ENCODE data around the gene PTPRN2. TPM values are rescaled to one million over a fixed set of nuclear protein-coding genes. Genes with fewer than 3 reads are reported as not detected.

PTPRN2 gene
- total and polyA plus RNA-seq, 2 donors (not counting 3 experiments of a cell fraction or from before 2014, with no cell fraction given) = 0.62 to 0.88 TPM

GRCh38 chr7:157575777-157576176 lies 1011.8 kb downstream of the PTPRN2 start:
- Histone ChIP-seq H3K79me2 (ENCODE audit: control insufficient read depth, insufficient read depth, low read length) (no peaks in the 10 kb centered on the region), H3K4me2 (ENCODE audit: insufficient read depth, low read length) (no peak overlapping the region), H3K9me3 (replicated peaks; ENCODE audit: control insufficient read depth, insufficient read depth, low read length) (no peaks in the 10 kb centered on the region), H4K20me1 (replicated peaks; ENCODE audit: control insufficient read depth, extremely low read depth, insufficient read depth, low read length) (no peaks in the 10 kb centered on the region), H3K9me1 (replicated peaks; ENCODE audit: control insufficient read depth, extremely low read depth, insufficient read depth, low read length) (no peaks in the 10 kb centered on the region), H3K27me3 (ENCODE audit: control insufficient read depth in 2 of 2, insufficient read depth in 2 of 2, low read length in 2 of 2) (no peaks in the 10 kb centered on the region), H2AFZ (ENCODE audit: low read depth, low read length) (no peak overlapping the region), H3K4me3 (replicated peaks in 1 of 3; ENCODE audit: insufficient read depth in 1 of 3, low read depth in 1 of 3, low read length in 3 of 3) (no peak overlapping the region), H3K9ac (replicated peaks; ENCODE audit: extremely low read depth, insufficient read depth, low read length) (no peak overlapping the region), H3K36me3 (ENCODE audit: control insufficient read depth in 2 of 2, extremely low read depth in 1 of 2, insufficient read depth in 2 of 2, low read length in 2 of 2) (no peaks in the 10 kb centered on the region), H3K27ac (ENCODE audit: insufficient read depth, low read depth, low read length) (no peak overlapping the region), H3K4me1 (ENCODE audit: control insufficient read depth, extremely low read depth, insufficient read depth, low read length) (no peaks in the 10 kb centered on the region)
- dilution Hi-C loops (cut with MboI; ENCODE audit: extremely low pct_ligation_motif_present, low sequenced_read_pairs) = no loop called here
- DNase-seq (ENCODE audit: low read depth, low spot score) (no peak), FAIRE-seq (no peak)
- no TSS peak for BruUV-seq (replicated peaks)
- no peak for TF ChIP-seq FOS (IDR thresholded peaks at IDR 0.05; ENCODE audit: borderline replicate concordance, insufficient read depth, low read length)
- ChIA-PET POLR2A (no interaction called here), CTCF (no interaction called here)
- intact Hi-C loops (cut with micrococcal nuclease) = no loop called here

- ChIA-PET CTCF (no interaction called here), POLR2A (no interaction called here)
- no peaks in the 10 kb centered on the region for H3K9me1 ChIP-seq (replicated peaks; ENCODE audit: control insufficient read depth, extremely low read depth, insufficient read depth, low read length)
- H2AFZ ChIP-seq (ENCODE audit: low read depth, low read length) = no peak overlapping the region
- no peaks in the 10 kb centered on the region for H3K79me2 ChIP-seq (ENCODE audit: control insufficient read depth, insufficient read depth, low read length)
- TF ChIP-seq FOS (IDR thresholded peaks at IDR 0.05; ENCODE audit: borderline replicate concordance, insufficient read depth, low read length) (no peak), POLR2AphosphoS5 (IDR thresholded peaks at IDR 0.05; ENCODE audit: insufficient read depth, low read depth, low read length) (no peak), MAX (IDR thresholded peaks at IDR 0.05; ENCODE audit: insufficient read depth, insufficient read length) (no peak), POLR2A (IDR thresholded peaks at IDR 0.05; ENCODE audit: low read depth, low read length) (no peak), JUN (IDR thresholded peaks at IDR 0.05; ENCODE audit: borderline replicate concordance, insufficient read depth, insufficient read length, low read depth) (no peak), GATA2 (IDR thresholded peaks at IDR 0.05; ENCODE audit: insufficient read depth, insufficient read length, low read depth, low read length) (no peak), CTCF (IDR thresholded peaks at IDR 0.05; ENCODE audit: extremely low read depth in 1 of 2, insufficient read depth in 1 of 2, low read depth in 1 of 2, low read length in 2 of 2) (no peak), EZH2 (IDR thresholded peaks at IDR 0.05; ENCODE audit: borderline replicate concordance, low read depth, low read length, severe bottlenecking) (no peak), MYC (IDR thresholded peaks at IDR 0.05; ENCODE audit: low read depth, low read length) (no peak)
- no peak overlapping the region for H3K4me3 ChIP-seq (replicated peaks in 1 of 3; ENCODE audit: insufficient read depth in 1 of 3, low read depth in 1 of 3, low read length in 3 of 3)
- no peaks in the 10 kb centered on the region for H3K36me3 ChIP-seq (ENCODE audit: control insufficient read depth in 2 of 2, extremely low read depth in 1 of 2, insufficient read depth in 2 of 2, low read length in 2 of 2)
- H3K9ac ChIP-seq (replicated peaks; ENCODE audit: extremely low read depth, insufficient read depth, low read length) = no peak overlapping the region
- BruUV-seq (replicated peaks) = no TSS peak
- H3K4me1 ChIP-seq (ENCODE audit: control insufficient read depth, extremely low read depth, insufficient read depth, low read length) = no peaks in the 10 kb centered on the region
- dilution Hi-C loops (cut with MboI; ENCODE audit: extremely low pct_ligation_motif_present, low sequenced_read_pairs) = no loop called here
- no peaks in the 10 kb centered on the region for H3K27me3 ChIP-seq (ENCODE audit: control insufficient read depth in 2 of 2, insufficient read depth in 2 of 2, low read length in 2 of 2)
- intact Hi-C loops (cut with micrococcal nuclease) = no loop called here
- H3K9me3 ChIP-seq (replicated peaks; ENCODE audit: control insufficient read depth, insufficient read depth, low read length) = no peaks in the 10 kb centered on the region
- FAIRE-seq = no peak
- no peak for DNase-seq (ENCODE audit: low read depth, low spot score)
- no peaks in the 10 kb centered on the region for H4K20me1 ChIP-seq (replicated peaks; ENCODE audit: control insufficient read depth, extremely low read depth, insufficient read depth, low read length)
- no peak overlapping the region for H3K4me2 ChIP-seq (ENCODE audit: insufficient read depth, low read length)
- no peak overlapping the region for H3K27ac ChIP-seq (ENCODE audit: insufficient read depth, low read depth, low read length)
Observed at GRCh38 chr7:157574914-157575586, 1012.6 kb downstream of the PTPRN2 start.

Data from endothelial cell of umbilical vein (primary cell).